Stomach (tissue), 4 donors: ENCODE measurements around the gene HDAC9.

ENCODE experiments used
- POLR2A ChIP-seq, 4 donors: fragments of 450-650 bp; IDR thresholded peaks; one replicate each; pipeline ENCODE4 v1.6.1; 2016; ENCODE audit warnings: antibody characterized with exemption in 4 of 4, control low read depth in 2 of 4, mild to moderate bottlenecking in 1 of 4, moderate library complexity in 1 of 4
- POLR2AphosphoS5 ChIP-seq, 3 donors: sonication (generic); formaldehyde crosslinking; IDR thresholded peaks; one replicate each; pipeline ENCODE4 v1.6.1; 2016; ENCODE audit warnings: antibody characterized with exemption in 3 of 3
- TF ChIP-seq, protein P1 (sequence below), 7 experiments: fragments of 450-650 bp in 4 of 7; fragments of 200-600 bp in 3 of 7; sonication (generic) in 3 of 7; IDR thresholded peaks; one replicate each; pipeline ENCODE4 v1.5.1; 2016 to 2019; ENCODE audit warnings: antibody characterized with exemption in 7 of 7, control low read depth in 2 of 7, mild to moderate bottlenecking in 1 of 7

DNA sequence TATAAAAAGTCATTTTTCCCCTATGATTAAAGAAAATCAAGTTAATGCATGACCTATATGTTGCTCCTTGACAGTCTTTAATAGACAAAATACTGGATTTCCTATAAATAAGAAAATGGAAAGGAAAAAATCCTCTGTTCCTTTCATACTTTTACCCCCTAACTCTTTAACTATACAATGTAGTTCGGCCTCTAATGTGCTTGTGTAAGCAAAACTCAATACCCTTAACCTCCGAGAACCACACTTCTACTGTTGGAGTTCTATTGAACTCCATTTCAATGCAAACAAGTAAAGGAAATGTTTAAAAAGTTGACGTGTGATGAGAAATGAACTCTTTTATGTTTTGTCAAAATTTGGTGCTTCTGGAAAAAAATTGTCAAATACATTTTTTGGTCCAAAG is 36.0 kb downstream of the HDAC9 start:
- TF ChIP-seq POLR2AphosphoS5 (IDR thresholded peaks at IDR 0.05) (no peak), POLR2A (IDR thresholded peaks at IDR 0.05) (no peak)
- TF ChIP-seq, protein P1, sequence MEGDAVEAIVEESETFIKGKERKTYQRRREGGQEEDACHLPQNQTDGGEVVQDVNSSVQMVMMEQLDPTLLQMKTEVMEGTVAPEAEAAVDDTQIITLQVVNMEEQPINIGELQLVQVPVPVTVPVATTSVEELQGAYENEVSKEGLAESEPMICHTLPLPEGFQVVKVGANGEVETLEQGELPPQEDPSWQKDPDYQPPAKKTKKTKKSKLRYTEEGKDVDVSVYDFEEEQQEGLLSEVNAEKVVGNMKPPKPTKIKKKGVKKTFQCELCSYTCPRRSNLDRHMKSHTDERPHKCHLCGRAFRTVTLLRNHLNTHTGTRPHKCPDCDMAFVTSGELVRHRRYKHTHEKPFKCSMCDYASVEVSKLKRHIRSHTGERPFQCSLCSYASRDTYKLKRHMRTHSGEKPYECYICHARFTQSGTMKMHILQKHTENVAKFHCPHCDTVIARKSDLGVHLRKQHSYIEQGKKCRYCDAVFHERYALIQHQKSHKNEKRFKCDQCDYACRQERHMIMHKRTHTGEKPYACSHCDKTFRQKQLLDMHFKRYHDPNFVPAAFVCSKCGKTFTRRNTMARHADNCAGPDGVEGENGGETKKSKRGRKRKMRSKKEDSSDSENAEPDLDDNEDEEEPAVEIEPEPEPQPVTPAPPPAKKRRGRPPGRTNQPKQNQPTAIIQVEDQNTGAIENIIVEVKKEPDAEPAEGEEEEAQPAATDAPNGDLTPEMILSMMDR (IDR thresholded peaks at IDR 0.05): no peak
